ENCODE data around the gene EPHB2.

EPHB2 gene

DNA sequence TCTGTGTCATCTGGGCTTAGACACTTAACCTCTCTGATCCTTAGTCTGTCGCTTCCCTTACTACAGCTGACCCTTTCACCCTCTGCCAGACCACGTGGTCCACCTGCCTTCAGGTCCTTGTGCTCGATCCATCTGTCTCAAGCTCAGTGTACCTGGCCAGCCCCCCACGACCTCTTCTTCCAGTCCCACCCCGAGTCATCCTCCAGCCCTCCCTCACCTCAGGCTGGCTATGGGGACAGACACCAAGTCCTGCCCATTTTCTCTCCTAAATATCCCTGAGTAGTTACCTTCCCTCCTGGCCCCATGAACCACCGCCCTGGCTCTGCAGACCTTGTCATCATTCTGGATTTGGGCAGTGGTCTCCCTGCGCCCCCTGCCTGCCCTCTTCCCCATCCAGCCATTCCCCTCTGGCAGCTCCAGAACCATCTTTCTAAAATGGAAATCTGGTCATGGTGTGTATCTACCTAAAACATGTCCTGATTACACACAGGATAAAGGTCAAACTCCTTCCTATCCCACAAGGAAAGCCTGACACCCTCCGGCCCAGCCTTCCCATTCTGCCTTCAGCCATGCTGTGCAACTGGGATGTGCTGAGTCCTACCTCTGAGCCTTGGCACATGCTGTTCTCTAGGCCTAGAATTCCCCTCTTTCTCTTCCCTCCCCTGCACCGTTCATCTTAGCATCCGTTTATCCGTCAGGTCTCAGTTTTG lies 107.6 kb downstream of the EPHB2 start:
- no peak for TF ChIP-seq CREB1 (IDR thresholded peaks at IDR 0.05; ENCODE audit: low read depth)
- no peak for TF ChIP-seq TEAD4 (IDR thresholded peaks at IDR 0.05)
- TF ChIP-seq NFIC (IDR thresholded peaks at IDR 0.05), result no peak
- no peak for TF ChIP-seq RAD21 (IDR thresholded peaks at IDR 0.05; ENCODE audit: low read depth)
- TF ChIP-seq, protein P1, sequence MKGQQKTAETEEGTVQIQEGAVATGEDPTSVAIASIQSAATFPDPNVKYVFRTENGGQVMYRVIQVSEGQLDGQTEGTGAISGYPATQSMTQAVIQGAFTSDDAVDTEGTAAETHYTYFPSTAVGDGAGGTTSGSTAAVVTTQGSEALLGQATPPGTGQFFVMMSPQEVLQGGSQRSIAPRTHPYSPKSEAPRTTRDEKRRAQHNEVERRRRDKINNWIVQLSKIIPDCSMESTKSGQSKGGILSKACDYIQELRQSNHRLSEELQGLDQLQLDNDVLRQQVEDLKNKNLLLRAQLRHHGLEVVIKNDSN (IDR thresholded peaks at IDR 0.05), result no peak
- TF ChIP-seq FOXM1 (IDR thresholded peaks at IDR 0.05; ENCODE audit: borderline replicate concordance, low read depth), result no peak
- TF ChIP-seq, protein P2, sequence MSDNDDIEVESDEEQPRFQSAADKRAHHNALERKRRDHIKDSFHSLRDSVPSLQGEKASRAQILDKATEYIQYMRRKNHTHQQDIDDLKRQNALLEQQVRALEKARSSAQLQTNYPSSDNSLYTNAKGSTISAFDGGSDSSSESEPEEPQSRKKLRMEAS (IDR thresholded peaks at IDR 0.05), result no peak
- no peak for TF ChIP-seq EP300 (IDR thresholded peaks at IDR 0.05; ENCODE audit: borderline replicate concordance)
- TF ChIP-seq, protein P3, sequence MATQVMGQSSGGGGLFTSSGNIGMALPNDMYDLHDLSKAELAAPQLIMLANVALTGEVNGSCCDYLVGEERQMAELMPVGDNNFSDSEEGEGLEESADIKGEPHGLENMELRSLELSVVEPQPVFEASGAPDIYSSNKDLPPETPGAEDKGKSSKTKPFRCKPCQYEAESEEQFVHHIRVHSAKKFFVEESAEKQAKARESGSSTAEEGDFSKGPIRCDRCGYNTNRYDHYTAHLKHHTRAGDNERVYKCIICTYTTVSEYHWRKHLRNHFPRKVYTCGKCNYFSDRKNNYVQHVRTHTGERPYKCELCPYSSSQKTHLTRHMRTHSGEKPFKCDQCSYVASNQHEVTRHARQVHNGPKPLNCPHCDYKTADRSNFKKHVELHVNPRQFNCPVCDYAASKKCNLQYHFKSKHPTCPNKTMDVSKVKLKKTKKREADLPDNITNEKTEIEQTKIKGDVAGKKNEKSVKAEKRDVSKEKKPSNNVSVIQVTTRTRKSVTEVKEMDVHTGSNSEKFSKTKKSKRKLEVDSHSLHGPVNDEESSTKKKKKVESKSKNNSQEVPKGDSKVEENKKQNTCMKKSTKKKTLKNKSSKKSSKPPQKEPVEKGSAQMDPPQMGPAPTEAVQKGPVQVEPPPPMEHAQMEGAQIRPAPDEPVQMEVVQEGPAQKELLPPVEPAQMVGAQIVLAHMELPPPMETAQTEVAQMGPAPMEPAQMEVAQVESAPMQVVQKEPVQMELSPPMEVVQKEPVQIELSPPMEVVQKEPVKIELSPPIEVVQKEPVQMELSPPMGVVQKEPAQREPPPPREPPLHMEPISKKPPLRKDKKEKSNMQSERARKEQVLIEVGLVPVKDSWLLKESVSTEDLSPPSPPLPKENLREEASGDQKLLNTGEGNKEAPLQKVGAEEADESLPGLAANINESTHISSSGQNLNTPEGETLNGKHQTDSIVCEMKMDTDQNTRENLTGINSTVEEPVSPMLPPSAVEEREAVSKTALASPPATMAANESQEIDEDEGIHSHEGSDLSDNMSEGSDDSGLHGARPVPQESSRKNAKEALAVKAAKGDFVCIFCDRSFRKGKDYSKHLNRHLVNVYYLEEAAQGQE (IDR thresholded peaks at IDR 0.05; ENCODE audit: low read depth), result no peak

DNA sequence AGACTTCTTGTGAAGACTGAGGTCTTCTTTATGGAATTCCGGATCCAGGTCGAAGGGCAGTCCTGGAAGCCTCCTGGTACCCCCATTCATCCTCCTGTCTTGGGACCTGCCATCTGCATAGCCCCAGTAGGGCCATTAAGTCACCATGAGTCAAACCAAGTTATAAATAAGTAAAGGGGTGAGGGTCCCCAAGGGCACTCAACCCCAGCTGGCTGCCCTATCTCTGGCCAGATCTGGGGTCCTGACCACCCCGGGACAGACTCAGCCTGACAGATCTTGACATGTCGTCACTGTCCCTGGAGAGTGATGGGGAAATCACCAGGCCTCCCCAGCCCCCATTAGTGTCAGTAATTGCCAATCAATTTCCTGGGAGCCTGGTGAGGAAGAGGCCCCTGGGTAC lies 108.7 kb downstream of the EPHB2 start:
- TF ChIP-seq, protein P3 (IDR thresholded peaks at IDR 0.05; ENCODE audit: low read depth), result no peak
- TF ChIP-seq ZBTB7A (IDR thresholded peaks at IDR 0.05; ENCODE audit: low read depth) (no peak), TCF12 (IDR thresholded peaks at IDR 0.05; ENCODE audit: low read depth) (no peak), EP300 (IDR thresholded peaks at IDR 0.05; ENCODE audit: borderline replicate concordance) (no peak)
- TF ChIP-seq, protein P1 (IDR thresholded peaks at IDR 0.05), result no peak

DNA sequence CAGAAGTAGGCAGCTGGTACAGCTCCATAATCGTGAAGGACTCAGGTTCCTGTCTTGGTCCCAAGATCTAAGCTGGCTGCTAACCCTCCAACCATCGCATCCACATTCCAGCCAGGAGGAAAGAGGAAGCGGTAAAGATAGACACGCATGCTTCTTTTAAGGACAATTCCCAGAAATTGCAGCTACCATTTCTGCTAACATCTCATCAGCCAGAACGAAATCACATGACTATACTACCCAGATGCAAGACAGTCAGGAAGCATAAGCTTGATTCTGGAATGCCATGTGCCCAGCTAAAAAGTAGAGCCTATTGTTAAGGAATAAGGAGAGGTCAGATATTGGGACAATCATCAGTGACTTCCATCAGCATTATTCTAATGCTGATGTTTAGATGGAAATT lies 110.4 kb downstream of the EPHB2 start:
- TF ChIP-seq TCF12 (IDR thresholded peaks at IDR 0.05; ENCODE audit: low read depth) (no peak), NFIC (IDR thresholded peaks at IDR 0.05) (no peak)

DNA sequence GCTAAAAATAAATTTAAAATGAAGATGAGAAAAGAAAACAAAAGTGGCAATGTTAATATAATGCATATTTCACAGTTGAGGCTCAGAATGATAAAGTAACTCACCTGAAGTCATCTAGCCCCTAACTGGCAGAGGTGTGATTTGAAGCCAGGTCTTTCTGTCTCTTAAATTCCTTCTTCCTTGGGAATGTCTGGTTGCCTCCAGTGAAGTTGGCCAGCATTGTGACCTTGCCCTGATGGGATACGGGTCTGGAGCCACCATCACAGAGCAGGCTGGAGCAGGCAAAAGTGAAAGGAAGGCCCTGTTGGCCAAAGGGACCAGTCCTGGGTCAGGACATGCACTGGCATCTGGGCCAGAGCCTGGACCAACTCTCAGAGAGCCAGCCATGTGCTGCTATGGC lies 111.7 kb downstream of the EPHB2 start:
- TF ChIP-seq, protein P1 (IDR thresholded peaks at IDR 0.05), result no peak
- TF ChIP-seq CREB1 (IDR thresholded peaks at IDR 0.05; ENCODE audit: low read depth) (no peak), YY1 (IDR thresholded peaks at IDR 0.05; ENCODE audit: low read depth) (no peak), TAF1 (IDR thresholded peaks at IDR 0.05; ENCODE audit: low read depth) (no peak), TEAD4 (IDR thresholded peaks at IDR 0.05) (no peak), EP300 (IDR thresholded peaks at IDR 0.05; ENCODE audit: borderline replicate concordance) (no peak), CEBPB (IDR thresholded peaks at IDR 0.05) (no peak), NFIC (IDR thresholded peaks at IDR 0.05) (no peak), EGR1 (IDR thresholded peaks at IDR 0.05) (no peak)
- TF ChIP-seq, protein P2 (IDR thresholded peaks at IDR 0.05), result no peak

DNA sequence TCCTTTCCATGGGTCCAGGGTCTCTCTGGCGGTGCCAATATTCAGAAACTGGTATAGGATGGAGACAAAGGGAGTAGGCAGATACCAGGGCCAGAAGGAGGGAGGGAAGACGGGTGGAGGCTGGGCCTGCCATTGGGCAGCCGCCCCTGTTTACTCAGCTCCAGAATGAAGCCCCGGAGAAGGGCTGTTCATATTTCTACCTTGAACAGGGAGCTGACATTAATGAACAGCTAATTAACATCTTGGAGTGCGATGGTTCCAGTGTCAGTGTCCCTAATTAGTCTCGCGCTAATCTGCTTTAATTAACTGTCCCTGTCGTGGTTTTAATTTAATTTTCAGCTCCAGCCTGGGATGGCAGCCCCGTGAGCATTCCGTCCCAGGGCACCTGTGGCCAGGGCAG lies 113.8 kb downstream of the EPHB2 start:
- TF ChIP-seq TEAD4 (IDR thresholded peaks at IDR 0.05) (no peak), CEBPB (IDR thresholded peaks at IDR 0.05) (no peak), TAF1 (IDR thresholded peaks at IDR 0.05; ENCODE audit: low read depth) (no peak), NFIC (IDR thresholded peaks at IDR 0.05) (no peak), EP300 (IDR thresholded peaks at IDR 0.05; ENCODE audit: borderline replicate concordance) (no peak), CREB1 (IDR thresholded peaks at IDR 0.05; ENCODE audit: low read depth) (no peak), YY1 (IDR thresholded peaks at IDR 0.05; ENCODE audit: low read depth) (no peak), FOXM1 (IDR thresholded peaks at IDR 0.05; ENCODE audit: borderline replicate concordance, low read depth) (no peak), ZBTB7A (IDR thresholded peaks at IDR 0.05; ENCODE audit: low read depth) (no peak), EGR1 (IDR thresholded peaks at IDR 0.05) (no peak), RAD21 (IDR thresholded peaks at IDR 0.05; ENCODE audit: low read depth) (no peak), TCF12 (IDR thresholded peaks at IDR 0.05; ENCODE audit: low read depth) (no peak)
- TF ChIP-seq, protein P3 (IDR thresholded peaks at IDR 0.05; ENCODE audit: low read depth), result no peak
- TF ChIP-seq, protein P1 (IDR thresholded peaks at IDR 0.05), result no peak
- TF ChIP-seq, protein P2 (IDR thresholded peaks at IDR 0.05), result no peak

All from Ishikawa (cell line).